Endothelial cell (in vitro differentiated cells): ENCODE measurements around the gene FBLN2. TPM values are rescaled to one million over a fixed set of nuclear protein-coding genes. Genes with fewer than 3 reads are reported as not detected.

Source experiments
- DNase-seq: peaks from one replicate; pipeline ENCODE4 v3.0.0; 2021; ENCODE audit warnings: low spot score
- H3K27ac Mint-ChIP-seq: one replicate; pipeline ENCODE4 v1.8.0; 2021; ENCODE audit warnings: mixed read lengths, inconsistent platforms; ENCODE audit not compliant: unreplicated experiment
- H3K27me3 Mint-ChIP-seq: one replicate; pipeline ENCODE4 v1.8.0; 2021; ENCODE audit warnings: mild to moderate bottlenecking, moderate library complexity, mixed read lengths, inconsistent platforms; ENCODE audit not compliant: unreplicated experiment
- H3K36me3 Mint-ChIP-seq: one replicate; pipeline ENCODE4 v1.8.0; 2021; ENCODE audit warnings: mild to moderate bottlenecking, low read depth, mixed read lengths, inconsistent platforms; ENCODE audit not compliant: unreplicated experiment
- H3K4me1 Mint-ChIP-seq: one replicate; pipeline ENCODE4 v1.8.0; 2021; ENCODE audit warnings: mild to moderate bottlenecking, mixed read lengths, inconsistent platforms; ENCODE audit not compliant: unreplicated experiment
- H3K4me3 Mint-ChIP-seq: one replicate; pipeline ENCODE4 v1.8.0; 2021; ENCODE audit warnings: mild to moderate bottlenecking, mixed read lengths, inconsistent platforms; ENCODE audit not compliant: unreplicated experiment
- H3K9me3 Mint-ChIP-seq: one replicate; pipeline ENCODE4 v1.8.0; 2021; ENCODE audit warnings: mixed read lengths, inconsistent platforms; ENCODE audit not compliant: unreplicated experiment
- CTCF ChIP-seq: fragments of 200-600 bp; sonication (generic); IDR thresholded peaks from one replicate; pipeline ENCODE4 v1.5.0; 2021; ENCODE audit warnings: antibody characterized with exemption; ENCODE audit not compliant: unreplicated experiment
- total RNA-seq: library from RNA; stranded (reverse); fragmentation: NEBNext Ultra II Directional; extraction: Animal tissue kit (Norgen Biotek cat#: 25700); gene quantifications from one replicate; pipeline ENCODE4 v1.2.1, GENCODE V29; 2021; ENCODE audit not compliant: unreplicated experiment

Gene FBLN2
- total RNA-seq, 1 donor from 2014 or later, result 10.5 TPM

- no peak for DNase-seq
- peaks cover 7% of the 10 kb centered on the region for H3K36me3 Mint-ChIP-seq
- no peak overlapping the region for H3K4me3 Mint-ChIP-seq
- H3K4me1 Mint-ChIP-seq, result peaks cover 4% of the 10 kb centered on the region
- TF ChIP-seq CTCF, result no peak
- H3K27me3 Mint-ChIP-seq, result peaks cover 5% of the 10 kb centered on the region
- no peak overlapping the region for H3K27ac Mint-ChIP-seq
- peaks cover 6% of the 10 kb centered on the region for H3K9me3 Mint-ChIP-seq
These were observed 62.3 kb downstream of the FBLN2 start for GRCh38 chr3:13611221-13611620.

GRCh38 chr3:13612829-13613228 lies 63.9 kb downstream of the FBLN2 start:
- H3K27me3 Mint-ChIP-seq, result peaks cover 5% of the 10 kb centered on the region
- DNase-seq, result no peak
- H3K4me1 Mint-ChIP-seq, result no peaks in the 10 kb centered on the region
- no peak for TF ChIP-seq CTCF
- no peak overlapping the region for H3K4me3 Mint-ChIP-seq
- peaks cover 12% of the 10 kb centered on the region for H3K36me3 Mint-ChIP-seq
- H3K27ac Mint-ChIP-seq, result no peak overlapping the region
- peaks cover 6% of the 10 kb centered on the region for H3K9me3 Mint-ChIP-seq

- H3K9me3 Mint-ChIP-seq, result peaks cover 6% of the 10 kb centered on the region
- H3K4me1 Mint-ChIP-seq, result no peaks in the 10 kb centered on the region
- TF ChIP-seq CTCF, result no peak
- peaks cover 12% of the 10 kb centered on the region for H3K36me3 Mint-ChIP-seq
- H3K27ac Mint-ChIP-seq, result no peak overlapping the region
- no peak for DNase-seq
- peaks cover 5% of the 10 kb centered on the region for H3K27me3 Mint-ChIP-seq
- H3K4me3 Mint-ChIP-seq, result no peak overlapping the region
These were observed 64.6 kb downstream of the FBLN2 start for GRCh38 chr3:13613343-13614190.

GRCh38 chr3:13614607-13615006 lies 65.7 kb downstream of the FBLN2 start:
- Mint-ChIP-seq H3K36me3 (peaks cover 12% of the 10 kb centered on the region), H3K9me3 (peaks cover 6% of the 10 kb centered on the region), H3K4me1 (no peaks in the 10 kb centered on the region), H3K4me3 (no peak overlapping the region), H3K27me3 (peaks cover 5% of the 10 kb centered on the region), H3K27ac (no peak overlapping the region)
- no peak for DNase-seq
- no peak for TF ChIP-seq CTCF

GRCh38 chr3:13615019-13615528 lies 66.1 kb downstream of the FBLN2 start:
- TF ChIP-seq CTCF, result no peak
- peaks cover 7% of the 10 kb centered on the region for H3K27me3 Mint-ChIP-seq
- H3K36me3 Mint-ChIP-seq, result peaks cover 12% of the 10 kb centered on the region
- no peak overlapping the region for H3K27ac Mint-ChIP-seq
- no peak for DNase-seq
- no peak overlapping the region for H3K4me3 Mint-ChIP-seq
- H3K4me1 Mint-ChIP-seq, result no peaks in the 10 kb centered on the region
- H3K9me3 Mint-ChIP-seq, result peaks cover 6% of the 10 kb centered on the region
